Stimulated activated CD8-positive, alpha-beta memory T cell treated with anti-CD3 and anti-CD28 coated beads, Interleukin-12 subunit alpha, Interleukin-12 subunit beta, amount 100 ng/mL, for 24 hours (primary cell): ENCODE results near the gene CLSTN2.

ENCODE experiments used
- DNase-seq: peaks from one replicate; pipeline ENCODE4 v3.0.0-alpha.2; 2020; ENCODE audit errors: extremely low read depth

CLSTN2 gene

GRCh38 chr3:139944256-139944910 is 9.4 kb downstream of the CLSTN2 start:
- DNase-seq: no peak

GRCh38 chr3:139945386-139945785 is 10.4 kb downstream of the CLSTN2 start:
- no peak for DNase-seq

GRCh38 chr3:139945942-139946341 is 11.0 kb downstream of the CLSTN2 start:
- DNase-seq: no peak

- no peak for DNase-seq
These were observed 13.5 kb downstream of the CLSTN2 start for GRCh38 chr3:139948467-139948866.

- DNase-seq: no peak
These were observed 13.9 kb downstream of the CLSTN2 start for GRCh38 chr3:139948898-139949297.

GRCh38 chr3:139953131-139953910 is 18.3 kb downstream of the CLSTN2 start:
- DNase-seq: no peak

GRCh38 chr3:139954146-139954860 is 19.3 kb downstream of the CLSTN2 start:
- DNase-seq: no peak

GRCh38 chr3:139957844-139958243 is 22.9 kb downstream of the CLSTN2 start:
- no peak for DNase-seq

GRCh38 chr3:139969386-139969785 is 34.4 kb downstream of the CLSTN2 start:
- no peak for DNase-seq

GRCh38 chr3:139970526-139970925 is 35.5 kb downstream of the CLSTN2 start:
- no peak for DNase-seq

- DNase-seq: no peak
These were observed 39.9 kb downstream of the CLSTN2 start for GRCh38 chr3:139974809-139975425.

GRCh38 chr3:139975594-139976365 is 40.8 kb downstream of the CLSTN2 start:
- DNase-seq: no peak

- no peak for DNase-seq
These were observed 44.0 kb downstream of the CLSTN2 start for GRCh38 chr3:139978966-139979365.

- DNase-seq: no peak
These were observed 45.0 kb downstream of the CLSTN2 start for GRCh38 chr3:139979991-139980390.

- DNase-seq: no peak
These were observed 47.4 kb downstream of the CLSTN2 start for GRCh38 chr3:139982404-139982803.

GRCh38 chr3:139985576-139985975 is 50.6 kb downstream of the CLSTN2 start:
- no peak for DNase-seq

GRCh38 chr3:139987908-139988307 is 52.9 kb downstream of the CLSTN2 start:
- DNase-seq: no peak

- DNase-seq: no peak
These were observed 53.6 kb downstream of the CLSTN2 start for GRCh38 chr3:139988472-139989156.

GRCh38 chr3:139994891-139995290 is 59.9 kb downstream of the CLSTN2 start:
- no peak for DNase-seq

- DNase-seq: no peak
These were observed 69.3 kb downstream of the CLSTN2 start for GRCh38 chr3:140004271-140004670.

- DNase-seq: no peak
These were observed 71.3 kb downstream of the CLSTN2 start for GRCh38 chr3:140006331-140006730.
